Neural crest cell (in vitro differentiated cells): ENCODE results near the gene RIPOR2. TPM values are rescaled to one million over a fixed set of nuclear protein-coding genes. Genes with fewer than 3 reads are reported as not detected.

Experiments
- DNase-seq: peaks from one replicate; pipeline ENCODE4 v3.0.0; 2021; ENCODE audit warnings: low read depth, mixed read lengths, low spot score
- H3K27ac Mint-ChIP-seq: one replicate; pipeline ENCODE4 v1.8.0; 2021; ENCODE audit warnings: mild to moderate bottlenecking, mixed read lengths; ENCODE audit not compliant: unreplicated experiment
- H3K27me3 Mint-ChIP-seq: 2 replicates; pipeline ENCODE4 v1.8.0; 2021; ENCODE audit warnings: low read depth, mild to moderate bottlenecking, mixed read lengths
- H3K36me3 Mint-ChIP-seq: 2 replicates; pipeline ENCODE4 v1.8.0; 2021; ENCODE audit warnings: low read depth, mild to moderate bottlenecking, mixed read lengths
- H3K4me1 Mint-ChIP-seq: 2 replicates; pipeline ENCODE4 v1.8.0; 2021; ENCODE audit warnings: mixed read lengths
- H3K4me3 Mint-ChIP-seq: one replicate; pipeline ENCODE4 v1.8.0; 2021; ENCODE audit warnings: mild to moderate bottlenecking, mixed read lengths
- H3K9me3 Mint-ChIP-seq: 2 replicates; pipeline ENCODE4 v1.8.0; 2021; ENCODE audit warnings: mixed read lengths
- CTCF ChIP-seq: fragments of 200-600 bp; sonication (generic); conservative IDR thresholded peaks from 2 replicates; pipeline ENCODE4 v1.5.0; 2021; ENCODE audit warnings: antibody characterized with exemption, mild to moderate bottlenecking
- total RNA-seq: library from RNA; stranded (reverse); gene quantifications from 2 replicates; pipeline ENCODE4 v1.2.1, GENCODE V29; 2021

The RIPOR2 gene
- total RNA-seq, 1 donor from 2014 or later, result 3.5 TPM

DNA sequence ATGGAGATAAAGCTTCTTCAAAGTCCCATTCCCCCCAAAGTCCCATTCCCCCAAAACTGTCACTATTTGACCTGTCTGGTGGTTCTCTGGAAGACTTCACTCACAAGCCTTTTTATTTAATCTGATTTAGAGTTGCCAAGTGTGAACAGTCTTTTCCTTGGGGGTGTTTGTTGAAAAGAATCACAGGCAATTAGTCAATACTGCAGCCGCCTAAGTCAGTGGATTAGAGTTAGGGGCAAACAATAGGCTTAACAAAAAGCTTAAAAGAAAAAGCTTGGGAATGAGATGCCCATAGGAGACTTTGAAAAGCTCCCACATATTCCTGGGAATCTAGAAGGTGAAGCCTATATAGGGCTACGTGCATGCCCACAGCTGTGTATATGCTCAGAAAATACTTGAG, 8.0 kb upstream of the RIPOR2 start:
- Mint-ChIP-seq H3K9me3 (peaks cover 3% of the 10 kb centered on the region), H3K4me1 (no peaks in the 10 kb centered on the region), H3K4me3 (no peak overlapping the region), H3K27ac (no peak overlapping the region), H3K27me3 (no peaks in the 10 kb centered on the region), H3K36me3 (peaks cover 4% of the 10 kb centered on the region)
- TF ChIP-seq CTCF, result no peak
- no peak for DNase-seq

- Mint-ChIP-seq H3K4me1 (peaks cover 7% of the 10 kb centered on the region), H3K9me3 (peaks cover 3% of the 10 kb centered on the region), H3K4me3 (no peak overlapping the region), H3K36me3 (peaks cover 2% of the 10 kb centered on the region), H3K27me3 (peaks cover 4% of the 10 kb centered on the region), H3K27ac (no peak overlapping the region)
- no peak for DNase-seq
- TF ChIP-seq CTCF, result no peak
These were observed 4.7 kb upstream of the RIPOR2 start for GRCh38 chr6:24940311-24940917.

DNA sequence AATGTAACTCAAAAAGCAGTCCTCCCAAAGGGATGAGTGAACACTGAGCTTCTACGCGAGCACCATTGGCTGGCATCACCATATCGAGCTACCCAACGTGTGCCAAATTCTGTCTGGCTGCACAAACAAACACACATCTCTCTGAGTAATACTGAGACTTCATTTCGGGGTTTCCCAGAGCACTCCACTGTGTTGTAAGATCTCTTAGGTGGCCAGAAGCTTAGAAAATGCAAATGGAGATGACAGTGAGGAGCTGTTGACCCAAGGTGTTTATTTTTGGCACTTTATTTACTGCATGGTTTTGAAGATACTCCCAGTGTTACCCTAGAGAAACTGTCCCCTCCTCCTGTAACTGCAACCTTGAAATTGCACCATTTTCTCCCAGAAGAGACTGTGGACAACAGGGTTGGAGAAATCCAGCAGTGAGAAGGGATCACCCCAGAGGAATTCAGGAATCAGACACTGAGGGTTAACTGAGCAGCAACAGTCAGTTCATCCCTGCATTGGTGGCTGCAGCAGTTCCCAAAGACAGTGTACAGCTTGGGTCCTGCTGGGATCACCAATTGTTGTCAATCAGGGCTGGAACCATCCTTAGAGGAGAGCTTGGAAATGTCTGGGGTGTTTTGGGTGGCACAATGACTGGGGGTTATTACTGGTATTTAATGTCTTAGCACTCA, 1.0 kb upstream of the RIPOR2 start:
- Mint-ChIP-seq H3K4me1 (peaks cover 23% of the 10 kb centered on the region), H3K27ac (no peak overlapping the region), H3K27me3 (peaks cover 4% of the 10 kb centered on the region), H3K36me3 (no peaks in the 10 kb centered on the region), H3K4me3 (no peak overlapping the region), H3K9me3 (no peaks in the 10 kb centered on the region)
- TF ChIP-seq CTCF, result no peak
- no peak for DNase-seq

DNA sequence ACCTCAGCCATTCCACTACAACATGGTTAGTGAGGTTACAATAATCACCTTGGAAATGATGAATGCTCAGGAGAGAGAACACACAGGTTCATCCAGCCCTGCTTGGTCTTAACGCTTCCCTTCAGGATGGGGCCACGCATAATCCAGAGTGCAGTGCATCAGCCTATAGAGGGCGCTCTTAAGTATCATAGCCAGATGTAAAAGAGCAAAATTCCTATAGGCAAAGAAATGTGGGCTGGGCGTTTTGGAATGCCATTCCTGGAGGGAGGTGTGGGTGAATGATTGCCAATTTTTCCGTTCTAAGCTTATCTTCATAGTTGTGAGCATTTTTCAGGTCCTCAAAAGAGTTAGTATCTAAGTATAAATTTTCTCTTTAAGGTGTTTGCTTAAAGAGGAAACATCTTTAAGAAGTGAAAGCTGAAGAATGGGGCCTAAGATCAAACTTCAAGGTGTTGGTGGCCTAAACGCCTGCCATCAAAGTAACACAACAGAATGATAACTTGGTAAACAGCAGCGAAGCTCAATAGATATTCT, 1.8 kb downstream of the RIPOR2 start:
- no peak overlapping the region for H3K27ac Mint-ChIP-seq
- peak; percentile 62 for TF ChIP-seq CTCF
- H3K4me1 Mint-ChIP-seq, result peaks cover 47% of the 10 kb centered on the region
- peaks cover 4% of the 10 kb centered on the region for H3K27me3 Mint-ChIP-seq
- no peaks in the 10 kb centered on the region for H3K36me3 Mint-ChIP-seq
- H3K4me3 Mint-ChIP-seq, result no peak overlapping the region
- H3K9me3 Mint-ChIP-seq, result no peaks in the 10 kb centered on the region
- no peak for DNase-seq

DNA sequence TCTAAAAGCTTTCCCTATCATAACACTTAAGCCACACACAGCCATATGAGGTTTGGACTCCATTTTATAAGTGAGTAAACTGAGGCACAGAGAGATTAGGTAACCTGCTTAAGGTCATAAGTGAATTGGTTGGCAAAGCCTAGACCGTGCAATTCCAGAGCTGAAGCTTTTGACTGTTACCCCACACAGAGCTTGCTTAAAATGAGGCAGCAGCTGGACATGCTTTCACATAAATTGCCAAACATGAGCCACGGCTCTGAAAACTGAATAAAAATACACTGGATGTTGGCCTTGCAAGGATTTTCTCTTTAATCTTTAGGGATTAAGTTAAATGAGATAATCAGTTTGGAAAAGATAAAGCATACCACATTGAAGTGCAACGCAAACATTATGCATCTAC, 2.5 kb downstream of the RIPOR2 start:
- H3K4me1 Mint-ChIP-seq, result peaks cover 54% of the 10 kb centered on the region
- H3K27ac Mint-ChIP-seq, result no peak overlapping the region
- TF ChIP-seq CTCF, result no peak
- H3K27me3 Mint-ChIP-seq, result peaks cover 4% of the 10 kb centered on the region
- DNase-seq, result no peak
- no peaks in the 10 kb centered on the region for H3K9me3 Mint-ChIP-seq
- no peak overlapping the region for H3K4me3 Mint-ChIP-seq
- no peaks in the 10 kb centered on the region for H3K36me3 Mint-ChIP-seq
